ENCODE data around the gene ZDHHC5.
"Not testable (repeated sequence)": the region's sequence is repeated elsewhere in the genome, so short reads cannot be mapped to it uniquely, and the experiment has no call there.

The ZDHHC5 gene

GRCh38 chr11:57709802-57710367 lies 42.0 kb downstream of the ZDHHC5 start:
- Mint-ChIP-seq H3K27me3 (ENCODE audit: low read depth) (no peaks in the 10 kb centered on the region), H3K4me1 (ENCODE audit: low read depth) (peaks cover 35% of the 10 kb centered on the region), H3K27ac (peak overlapping the region; percentile 68), H3K36me3 (ENCODE audit: low read depth) (peaks cover 18% of the 10 kb centered on the region), H3K9me3 (no peaks in the 10 kb centered on the region), H3K4me3 (peak overlapping the region; percentile 14)
- no peak for DNase-seq (ENCODE audit: low spot score)

DNA sequence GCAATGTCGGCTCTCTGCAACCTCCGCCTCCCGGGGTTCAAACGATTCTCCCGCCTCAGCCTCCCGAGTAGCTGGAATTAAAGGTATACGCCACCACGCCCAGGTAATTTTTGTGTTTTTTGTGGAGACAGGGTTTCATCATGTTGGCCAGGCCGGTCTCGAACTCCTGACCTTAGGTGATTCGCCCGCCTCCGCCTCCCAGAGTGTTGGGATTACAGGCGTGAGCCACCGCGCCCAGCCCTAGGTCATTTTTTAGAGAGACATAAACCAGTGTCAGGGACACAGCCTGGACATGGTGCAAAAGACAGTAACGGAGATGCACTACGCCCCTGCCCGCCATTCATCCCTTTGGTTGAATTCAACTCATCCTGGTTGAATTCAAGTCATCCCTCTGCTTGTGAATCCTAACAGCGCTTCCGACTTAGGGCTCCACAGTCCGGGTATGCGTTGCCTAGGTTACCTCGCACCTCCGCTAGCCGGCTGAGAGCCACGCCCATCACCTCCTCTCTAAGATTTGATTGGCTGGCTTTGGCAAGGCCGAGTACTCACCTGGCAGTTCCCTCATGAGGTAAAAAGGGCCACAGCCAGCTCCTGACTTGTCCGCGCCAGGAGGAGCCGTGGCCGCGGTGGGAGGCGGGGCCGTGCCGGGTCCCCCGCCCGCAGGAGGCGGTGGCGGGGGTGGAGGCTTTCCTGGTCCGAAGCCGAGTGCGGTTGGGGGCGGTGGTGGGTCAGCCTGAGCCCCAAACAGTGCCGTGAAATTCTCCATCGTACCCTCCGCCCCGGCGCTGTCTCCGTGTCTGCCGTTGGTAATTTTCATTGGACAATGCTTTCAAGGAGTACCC lies 43.7 kb downstream of the ZDHHC5 start, which contains the start of gene MED19:
MED19 (minus strand) TSS at position 802 of the 842 bp plus-strand sequence; CDS start at position 766, 36 bp downstream.
- Mint-ChIP-seq H3K9me3 (no peaks in the 10 kb centered on the region), H3K36me3 (ENCODE audit: low read depth) (peaks cover 19% of the 10 kb centered on the region), H3K27me3 (ENCODE audit: low read depth) (no peaks in the 10 kb centered on the region), H3K4me1 (ENCODE audit: low read depth) (peaks cover 35% of the 10 kb centered on the region), H3K4me3 (peak within 1 kb of the TSS; percentile 98), H3K27ac (peak within 1 kb of the TSS; percentile 98)
- peak; percentile 73 for DNase-seq (ENCODE audit: low spot score)

DNA sequence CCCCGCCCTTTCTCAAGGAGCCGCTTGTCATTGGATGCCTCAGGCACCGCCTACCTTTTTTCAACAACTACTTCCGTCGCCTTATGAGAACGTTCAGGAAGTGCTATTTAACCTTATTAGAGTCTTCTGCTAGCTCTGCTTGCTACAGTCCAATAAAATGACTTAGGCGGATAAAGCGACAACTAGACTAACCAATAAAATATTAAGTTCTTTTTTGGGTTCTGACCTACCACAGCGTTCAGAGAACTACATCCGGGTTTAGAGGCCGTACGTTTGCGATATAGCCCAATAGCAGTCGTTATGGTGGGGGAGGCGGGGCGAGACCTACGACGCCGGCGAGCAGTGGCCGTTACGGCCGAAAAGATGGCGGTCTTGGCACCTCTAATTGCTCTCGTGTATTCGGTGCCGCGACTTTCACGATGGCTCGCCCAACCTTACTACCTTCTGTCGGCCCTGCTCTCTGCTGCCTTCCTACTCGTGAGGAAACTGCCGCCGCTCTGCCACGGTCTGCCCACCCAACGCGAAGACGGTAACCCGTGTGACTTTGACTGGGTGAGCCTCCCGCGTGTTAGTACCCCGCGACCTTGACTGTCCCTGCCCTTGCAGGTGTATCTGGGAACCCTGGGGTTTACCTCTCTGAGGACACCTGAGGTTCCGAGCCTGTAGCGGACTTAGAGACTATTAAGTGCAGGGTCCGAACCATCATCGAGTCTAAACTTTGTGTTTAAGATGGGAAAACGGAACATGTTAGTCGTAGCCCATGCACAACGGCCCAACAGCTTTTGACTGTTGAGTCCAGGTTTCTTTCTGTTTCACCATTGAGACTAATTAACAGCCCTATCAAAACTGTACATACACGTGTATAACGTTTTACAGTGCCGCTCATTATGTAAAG lies 44.6 kb downstream of the ZDHHC5 start, which contains the start of gene TMX2:
TMX2 (plus strand) TSS at position 338 of the 895 bp plus-strand sequence; CDS start at position 364, 26 bp downstream.
- Mint-ChIP-seq H3K9me3 (no peaks in the 10 kb centered on the region), H3K4me1 (ENCODE audit: low read depth) (peaks cover 35% of the 10 kb centered on the region), H3K36me3 (ENCODE audit: low read depth) (peaks cover 19% of the 10 kb centered on the region), H3K27ac (peak within 1 kb of the TSS; percentile 98), H3K4me3 (peak within 1 kb of the TSS; percentile 98), H3K27me3 (ENCODE audit: low read depth) (no peaks in the 10 kb centered on the region)
- peak; percentile 91 for DNase-seq (ENCODE audit: low spot score)

- peaks cover 30% of the 10 kb centered on the region for H3K4me1 Mint-ChIP-seq (ENCODE audit: low read depth)
- no peaks in the 10 kb centered on the region for H3K9me3 Mint-ChIP-seq
- H3K4me3 Mint-ChIP-seq = peak overlapping the region; percentile 98
- peaks cover 16% of the 10 kb centered on the region for H3K36me3 Mint-ChIP-seq (ENCODE audit: low read depth)
- DNase-seq (ENCODE audit: low spot score) = no peak
- H3K27ac Mint-ChIP-seq = peak overlapping the region; percentile 98
- H3K27me3 Mint-ChIP-seq (ENCODE audit: low read depth) = no peaks in the 10 kb centered on the region
Observed at GRCh38 chr11:57713835-57714234, 45.9 kb downstream of the ZDHHC5 start.

DNA sequence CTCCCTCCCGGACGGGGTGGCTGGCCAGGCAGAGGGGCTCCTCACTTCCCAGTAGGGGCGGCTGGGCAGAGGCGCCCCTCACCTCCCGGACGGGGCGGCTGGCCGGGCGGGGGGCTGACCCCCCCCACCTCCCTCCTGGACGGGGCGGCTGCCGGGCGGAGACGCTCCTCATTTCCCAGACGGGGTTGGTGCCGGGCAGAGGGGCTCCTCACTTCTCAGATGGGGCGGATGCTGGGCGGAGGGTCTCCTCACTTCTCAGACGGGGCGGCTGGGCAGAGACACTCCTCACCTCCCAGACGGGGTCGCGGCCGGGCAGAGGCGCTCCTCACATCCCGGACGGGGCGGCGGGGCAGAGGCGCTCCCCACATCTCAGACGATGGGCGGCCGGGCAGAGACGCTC lies 48.8 kb downstream of the ZDHHC5 start:
- not testable (repeated sequence) for H3K9me3 Mint-ChIP-seq; H3K27me3 Mint-ChIP-seq (ENCODE audit: low read depth); H3K4me3 Mint-ChIP-seq

DNA sequence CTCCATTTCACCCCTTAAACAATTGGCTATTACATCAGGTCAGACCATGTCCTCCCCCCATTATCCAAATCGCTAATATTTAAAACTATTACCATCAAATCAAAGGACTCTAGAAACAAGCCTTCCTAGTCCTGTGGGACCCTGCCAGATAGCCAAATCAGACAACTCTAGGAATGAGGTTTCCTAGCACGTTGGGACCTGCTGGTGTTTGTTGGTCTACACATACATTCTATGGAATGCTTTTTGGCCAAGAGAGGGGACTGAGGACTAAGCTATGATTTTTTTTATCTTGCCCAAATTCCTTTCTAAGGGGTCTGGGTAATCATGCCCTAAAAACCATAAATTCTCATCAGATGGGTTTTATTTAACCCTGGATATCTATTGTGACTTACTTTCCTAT lies 59.3 kb downstream of the ZDHHC5 start:
- Mint-ChIP-seq H3K4me3 (no peak overlapping the region), H3K27me3 (ENCODE audit: low read depth) (no peaks in the 10 kb centered on the region), H3K27ac (no peak overlapping the region), H3K4me1 (ENCODE audit: low read depth) (peaks cover 8% of the 10 kb centered on the region), H3K9me3 (no peaks in the 10 kb centered on the region), H3K36me3 (ENCODE audit: low read depth) (peaks cover 1% of the 10 kb centered on the region)
- no peak for DNase-seq (ENCODE audit: low spot score)

More for the DNA sequence above, 48.8 kb downstream of the ZDHHC5 start:
- H3K4me1 Mint-ChIP-seq (ENCODE audit: low read depth) = peaks cover 14% of the 10 kb centered on the region
- H3K36me3 Mint-ChIP-seq (ENCODE audit: low read depth) = peaks cover 20% of the 10 kb centered on the region
- DNase-seq (ENCODE audit: low spot score); H3K27ac Mint-ChIP-seq: not testable (repeated sequence)

- no peak for DNase-seq (ENCODE audit: low spot score)
- peak overlapping the region; percentile 28 for H3K27ac Mint-ChIP-seq
- peaks cover 8% of the 10 kb centered on the region for H3K4me1 Mint-ChIP-seq (ENCODE audit: low read depth)
- peaks cover 1% of the 10 kb centered on the region for H3K36me3 Mint-ChIP-seq (ENCODE audit: low read depth)
- H3K9me3 Mint-ChIP-seq = no peaks in the 10 kb centered on the region
- no peaks in the 10 kb centered on the region for H3K27me3 Mint-ChIP-seq (ENCODE audit: low read depth)
- no peak overlapping the region for H3K4me3 Mint-ChIP-seq
Observed at GRCh38 chr11:57728829-57729228, 60.9 kb downstream of the ZDHHC5 start.

- H3K27me3 Mint-ChIP-seq (ENCODE audit: low read depth) = no peaks in the 10 kb centered on the region
- no peak overlapping the region for H3K4me3 Mint-ChIP-seq
- no peak for DNase-seq (ENCODE audit: low spot score)
- H3K4me1 Mint-ChIP-seq (ENCODE audit: low read depth) = peaks cover 8% of the 10 kb centered on the region
- H3K36me3 Mint-ChIP-seq (ENCODE audit: low read depth) = peaks cover 5% of the 10 kb centered on the region
- H3K27ac Mint-ChIP-seq = no peak overlapping the region
- H3K9me3 Mint-ChIP-seq = no peaks in the 10 kb centered on the region
Observed at GRCh38 chr11:57729479-57729878, 61.6 kb downstream of the ZDHHC5 start.

DNA sequence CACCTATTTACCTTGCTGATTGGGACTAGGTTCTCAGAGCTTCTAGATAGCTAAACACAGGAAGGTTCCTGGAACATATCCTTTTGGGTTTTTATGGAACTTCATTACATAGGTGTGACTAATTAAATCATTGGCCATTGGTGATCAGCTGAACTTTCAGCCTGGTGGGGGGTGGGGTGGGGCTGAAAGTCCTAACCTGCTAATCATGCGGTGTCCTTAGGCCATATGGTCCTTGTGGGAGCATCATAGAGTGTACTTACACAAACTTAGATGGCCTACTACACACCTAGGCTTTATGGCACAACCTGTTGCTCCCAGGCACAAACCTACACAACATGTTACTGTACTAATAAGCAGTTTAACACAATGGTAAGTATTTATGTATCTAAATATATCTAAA lies 64.7 kb downstream of the ZDHHC5 start:
- no peaks in the 10 kb centered on the region for H3K9me3 Mint-ChIP-seq
- H3K27ac Mint-ChIP-seq = no peak overlapping the region
- no peak overlapping the region for H3K4me3 Mint-ChIP-seq
- H3K36me3 Mint-ChIP-seq (ENCODE audit: low read depth) = peaks cover 17% of the 10 kb centered on the region
- no peaks in the 10 kb centered on the region for H3K27me3 Mint-ChIP-seq (ENCODE audit: low read depth)
- DNase-seq (ENCODE audit: low spot score) = no peak
- peaks cover 18% of the 10 kb centered on the region for H3K4me1 Mint-ChIP-seq (ENCODE audit: low read depth)

GRCh38 chr11:57735619-57736298 lies 67.8 kb downstream of the ZDHHC5 start:
- peak overlapping the region; percentile 74 for H3K27ac Mint-ChIP-seq
- no peaks in the 10 kb centered on the region for H3K9me3 Mint-ChIP-seq
- peaks cover 29% of the 10 kb centered on the region for H3K36me3 Mint-ChIP-seq (ENCODE audit: low read depth)
- peak overlapping the region; percentile 34 for H3K4me3 Mint-ChIP-seq
- no peak for DNase-seq (ENCODE audit: low spot score)
- H3K27me3 Mint-ChIP-seq (ENCODE audit: low read depth) = no peaks in the 10 kb centered on the region
- peaks cover 23% of the 10 kb centered on the region for H3K4me1 Mint-ChIP-seq (ENCODE audit: low read depth)

DNA sequence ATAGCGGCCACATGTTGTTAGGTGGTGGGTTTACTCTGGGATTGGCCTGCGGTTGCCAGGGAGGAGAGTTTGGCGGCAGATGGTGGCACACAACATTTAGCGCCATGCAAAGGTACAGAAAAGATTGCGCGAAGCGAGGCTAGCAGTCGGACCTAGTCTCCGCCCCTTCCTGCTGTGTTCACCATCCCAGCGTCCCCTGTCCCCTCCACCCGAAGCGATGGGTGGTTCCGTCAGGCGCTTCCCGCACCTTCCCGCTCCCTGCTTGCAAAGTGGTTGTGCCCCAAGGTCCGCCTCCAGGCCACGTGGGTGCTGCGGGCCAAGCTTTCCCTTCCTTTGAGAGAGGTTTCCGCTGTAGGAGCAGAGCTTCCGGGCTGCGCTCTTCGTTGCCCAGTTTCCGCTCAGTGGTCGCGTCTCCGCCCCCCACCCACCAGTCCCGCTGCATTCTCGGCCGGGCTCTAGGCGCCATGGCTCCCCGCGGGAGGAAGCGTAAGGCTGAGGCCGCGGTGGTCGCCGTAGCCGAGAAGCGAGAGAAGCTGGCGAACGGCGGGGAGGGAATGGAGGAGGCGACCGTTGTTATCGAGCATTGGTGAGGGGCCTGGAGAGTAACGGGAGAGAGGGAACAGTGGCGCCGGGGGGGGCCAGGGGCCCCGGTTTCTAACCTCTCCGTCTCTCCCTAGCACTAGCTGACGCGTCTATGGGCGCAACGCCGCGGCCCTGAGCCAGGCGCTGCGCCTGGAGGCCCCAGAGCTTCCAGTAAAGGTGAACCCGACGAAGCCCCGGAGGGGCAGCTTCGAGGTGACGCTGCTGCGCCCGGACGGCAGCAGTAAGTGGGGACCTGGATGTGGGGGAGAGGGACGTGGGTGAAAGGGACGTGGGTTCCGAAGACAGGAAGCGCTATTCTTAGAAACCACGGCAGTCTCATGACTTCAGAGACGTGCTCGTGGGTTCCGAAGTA lies 73.5 kb downstream of the ZDHHC5 start, which contains the start of gene SELENOH:
SELENOH (plus strand) TSS at position 360 of the 955 bp plus-strand sequence; CDS start at position 465, 105 bp downstream.
- Mint-ChIP-seq H3K36me3 (ENCODE audit: low read depth) (peaks cover 57% of the 10 kb centered on the region), H3K4me1 (ENCODE audit: low read depth) (peaks cover 19% of the 10 kb centered on the region)

GRCh38 chr11:57742087-57742452 lies 74.2 kb downstream of the ZDHHC5 start:
- peak overlapping the region; percentile 92 for H3K27ac Mint-ChIP-seq

More for the DNA sequence above, 73.5 kb downstream of the ZDHHC5 start, which contains the start of gene SELENOH:
- peak within 1 kb of the TSS; percentile 92 for H3K27ac Mint-ChIP-seq
- peak within 1 kb of the TSS; percentile 97 for H3K4me3 Mint-ChIP-seq
- no peaks in the 10 kb centered on the region for H3K9me3 Mint-ChIP-seq
- DNase-seq (ENCODE audit: low spot score) = peak; percentile 97
- no peaks in the 10 kb centered on the region for H3K27me3 Mint-ChIP-seq (ENCODE audit: low read depth)

More at GRCh38 chr11:57742087-57742452, 74.2 kb downstream of the ZDHHC5 start:
- peak overlapping the region; percentile 97 for H3K4me3 Mint-ChIP-seq
- H3K4me1 Mint-ChIP-seq (ENCODE audit: low read depth) = peaks cover 18% of the 10 kb centered on the region
- no peaks in the 10 kb centered on the region for H3K27me3 Mint-ChIP-seq (ENCODE audit: low read depth)
- peaks cover 58% of the 10 kb centered on the region for H3K36me3 Mint-ChIP-seq (ENCODE audit: low read depth)
- DNase-seq (ENCODE audit: low spot score) = no peak
- no peaks in the 10 kb centered on the region for H3K9me3 Mint-ChIP-seq
